OCI-LY7 (cell line): ENCODE measurements around the gene ANKRD37. TPM values are rescaled to one million over a fixed set of nuclear protein-coding genes. Genes with fewer than 3 reads are reported as not detected.

ENCODE experiments used
- BruUV-seq: library from RNA; stranded (reverse); fragments of 400-500 nt; replicated peaks from 2 replicates; lab custom pipeline; 2021; lab: Mats Ljungman, UMichigan
- CTCF ChIA-PET: fragments of 300-600 bp; sonication (Branson Sonifier 250); formaldehyde crosslinking; loops from one replicate; lab custom pipeline; 2022; ENCODE audit warnings: antibody characterized with exemption; ENCODE audit not compliant: unreplicated experiment; lab: Charles Lee
- POLR2A ChIA-PET: fragments of 300-600 bp; sonication (Branson Sonifier 250); formaldehyde crosslinking; loops from one replicate; lab custom pipeline; 2022; ENCODE audit warnings: antibody characterized with exemption; lab: Charles Lee
- DNase-seq: peaks from one replicate; pipeline ENCODE4 v3.0.0-alpha.2; 2015; ENCODE audit warnings: low spot score
- H2AFZ ChIP-seq: fragments of 200-600 bp; sonication (generic), shearing (Covaris generic); 2 replicates; pipeline ENCODE4 v1.6.1; 2014; ENCODE audit warnings: mild to moderate bottlenecking, antibody characterized with exemption, low read length, moderate library complexity
- H3K27ac ChIP-seq: fragments of 200-600 bp; sonication (generic); 2 replicates; pipeline ENCODE4 v1.5.1; 2014; ENCODE audit warnings: mixed run types, low read depth, mild to moderate bottlenecking, moderate library complexity, low read length, inconsistent platforms; ENCODE audit not compliant: poor library complexity, severe bottlenecking
- H3K36me3 ChIP-seq: fragments of 200-600 bp; sonication (generic); 2 replicates; pipeline ENCODE4 v1.6.1; 2014; ENCODE audit warnings: mild to moderate bottlenecking, antibody characterized with exemption, low read length, moderate library complexity, mixed read lengths; ENCODE audit not compliant: insufficient read depth
- H3K4me1 ChIP-seq: fragments of 200-600 bp; sonication (generic); 2 replicates; pipeline ENCODE4 v1.5.1; 2014; ENCODE audit warnings: mild to moderate bottlenecking, low read length; ENCODE audit not compliant: insufficient read depth, poor library complexity, severe bottlenecking
- H3K4me2 ChIP-seq: fragments of 200-600 bp; sonication (generic); 2 replicates; pipeline ENCODE4 v1.6.1; 2014; ENCODE audit warnings: mild to moderate bottlenecking, low read length
- H3K4me3 ChIP-seq: fragments of 200-600 bp; sonication (generic); 2 replicates; pipeline ENCODE4 v1.5.1; 2014; ENCODE audit warnings: mild to moderate bottlenecking, low read depth, low read length; ENCODE audit not compliant: poor library complexity, severe bottlenecking
- H3K79me2 ChIP-seq: fragments of 200-600 bp; sonication (generic); 2 replicates; pipeline ENCODE4 v1.6.1; 2016; ENCODE audit warnings: low read depth, mild to moderate bottlenecking, low read length, moderate library complexity, mixed read lengths; ENCODE audit not compliant: insufficient read depth
- H3K9me2 ChIP-seq: fragments of 200-600 bp; sonication (generic); 2 replicates; pipeline ENCODE4 v1.6.1; 2016; ENCODE audit warnings: mild to moderate bottlenecking, low read length, mixed read lengths; ENCODE audit not compliant: insufficient read depth
- H3K9me3 ChIP-seq: fragments of 200-600 bp; sonication (generic); 2 replicates; pipeline ENCODE4 v1.6.1; 2014; ENCODE audit warnings: mild to moderate bottlenecking, mixed run types, low read length, mixed read lengths
- H4K20me1 ChIP-seq: fragments of 200-600 bp; sonication (generic); 2 replicates; pipeline ENCODE4 v1.6.1; 2014; ENCODE audit warnings: mild to moderate bottlenecking, antibody characterized with exemption, low read length, moderate library complexity, mixed read lengths; ENCODE audit not compliant: insufficient read depth
- CTCF ChIP-seq: fragments of 200-600 bp; sonication (generic); conservative IDR thresholded peaks from 2 replicates; pipeline ENCODE4 v1.5.1; 2014; ENCODE audit warnings: mild to moderate bottlenecking, antibody characterized with exemption, low read length, moderate library complexity, mixed read lengths
- EZH2phosphoT487 ChIP-seq: fragments of 200-600 bp; sonication (generic); IDR thresholded peaks from 2 replicates; pipeline ENCODE4 v1.6.1; 2018; ENCODE audit warnings: low read depth, borderline replicate concordance, mild to moderate bottlenecking, mixed run types, antibody characterized with exemption, low read length, moderate library complexity, mixed read lengths
- intact Hi-C: fragments of 100-400 bp; cut with micrococcal nuclease; formaldehyde crosslinking; loops from one replicate; pipeline ENCODE4 v1.10.0; 2022; ENCODE audit not compliant: unreplicated experiment
- total RNA-seq, 2 experiments: library from RNA; depleted of rRNA in 1 of 2; stranded (reverse); fragments of >200 nt in 1 of 2; shearing (Covaris generic) in 1 of 2; gene quantifications; 2 replicates each; pipeline ENCODE4 v1.2.3, GENCODE V29; 2014 to 2022

ANKRD37 gene
- total RNA-seq, 2 experiments from 2014 or later: 3.8 to 14.1 TPM

DNA sequence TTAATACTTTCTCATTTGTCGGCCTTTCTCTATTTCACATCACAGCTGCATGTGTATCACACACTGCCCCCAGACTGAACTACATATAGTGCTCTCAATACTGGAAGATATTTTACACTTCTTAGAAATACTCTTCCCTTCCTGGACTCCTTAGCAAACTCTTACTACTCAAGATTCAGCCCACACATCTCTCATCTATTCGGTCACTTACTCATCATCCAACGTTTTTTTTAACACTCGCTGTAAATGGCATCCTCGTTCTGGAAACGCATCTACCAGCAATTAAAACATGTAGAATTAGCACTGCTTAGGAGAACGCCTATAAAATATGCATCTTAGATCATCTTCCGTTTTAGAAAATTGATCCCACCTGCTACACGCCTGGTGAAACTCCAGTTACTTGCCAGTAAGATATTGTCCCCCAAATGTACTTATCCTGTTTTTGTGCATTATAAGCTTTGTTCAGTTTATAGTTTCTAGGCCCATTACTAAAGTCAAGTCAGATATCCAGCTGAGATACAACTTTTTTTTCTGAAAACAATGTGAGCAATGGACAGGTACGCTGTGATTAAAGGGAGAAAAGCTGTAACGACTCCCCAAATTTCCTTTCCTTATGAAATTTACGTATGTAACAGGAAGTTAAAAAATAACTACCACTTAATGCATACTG lies 1.9 kb upstream of the ANKRD37 start:
- peak; percentile 20 for DNase-seq
- Histone ChIP-seq H3K9me3 (no peaks in the 10 kb centered on the region), H3K4me1 (peaks cover 53% of the 10 kb centered on the region), H4K20me1 (no peaks in the 10 kb centered on the region), H3K4me3 (peak overlapping the region; percentile 75), H3K27ac (peak overlapping the region; percentile 70), H3K36me3 (peaks cover 9% of the 10 kb centered on the region; the same call in 1 of the 2 replicates), H3K9me2 (no peaks in the 10 kb centered on the region), H3K4me2 (peak overlapping the region; percentile 76), H2AFZ (peak overlapping the region; percentile 55), H3K79me2 (peaks cover 6% of the 10 kb centered on the region; the same call in 1 of the 2 replicates)
- BruUV-seq: no TSS peak
- POLR2A ChIA-PET: interaction anchor here (0.6 to 4.6 kb wide), 11 partner anchors 11 to 783 kb away, joined by 3 to 33 read pairs (median 4); partner anchors contain the start of gene UFSP2
- TF ChIP-seq CTCF (no peak), EZH2phosphoT487 (no peak)
- CTCF ChIA-PET: no interaction called here
- intact Hi-C loops: loop anchor here (5.0 to 10.0 kb wide), 2 partner anchors 87 to 580 kb away; no protein-coding TSS in a partner anchor

DNA sequence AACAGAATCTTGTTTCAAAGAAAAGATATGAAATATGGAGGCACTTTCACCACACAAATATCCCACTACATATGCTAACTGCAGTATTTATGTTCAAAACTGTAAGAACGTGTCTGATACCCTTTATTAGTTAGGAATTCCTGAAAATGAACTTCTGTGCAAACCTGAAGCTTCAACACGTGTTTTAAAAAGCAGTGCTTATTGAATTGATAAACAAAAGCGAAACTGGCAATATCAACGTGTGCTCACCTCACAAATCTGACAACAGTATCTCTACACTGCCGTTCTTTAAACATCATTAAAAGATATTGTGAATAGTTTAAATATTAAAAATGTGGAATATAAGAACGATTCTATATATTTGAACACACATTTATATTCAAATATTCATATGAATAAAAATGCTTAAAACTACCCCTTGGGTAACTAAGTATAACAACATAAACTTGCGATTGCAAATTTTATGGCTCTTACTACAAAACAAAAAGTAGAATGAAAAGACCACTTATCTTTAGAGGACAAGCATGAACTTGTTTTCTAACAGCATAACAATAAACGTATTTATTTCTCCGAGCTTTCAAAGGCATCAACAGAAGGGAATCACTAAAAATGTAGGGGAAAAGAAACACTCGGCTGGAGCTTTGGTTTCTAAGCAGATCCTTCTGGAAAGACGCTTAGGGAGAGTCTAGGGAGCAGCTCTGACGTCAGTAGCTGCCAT lies 1.2 kb upstream of the ANKRD37 start, which contains the start of gene LRP2BP:
Gene LRP2BP (minus strand): TSS at position 687 of the 718 bp plus-strand sequence. CDS start 17,738 bp downstream, outside the sequence.
- no peaks in the 10 kb centered on the region for H4K20me1 ChIP-seq
- CTCF ChIA-PET: no interaction called here
- no peaks in the 10 kb centered on the region for H3K9me2 ChIP-seq
- H3K27ac ChIP-seq: peak within 1 kb of the TSS; percentile 70
- peaks cover 16% of the 10 kb centered on the region; the same call in 1 of the 2 replicates for H3K36me3 ChIP-seq
- DNase-seq: peak; percentile 29
- peak within 1 kb of the TSS; percentile 55 for H2AFZ ChIP-seq
- peak within 1 kb of the TSS; percentile 76 for H3K4me2 ChIP-seq
- intact Hi-C loops: loop anchor here (5.0 to 10.0 kb wide), 2 partner anchors 88 to 581 kb away; no protein-coding TSS in a partner anchor
- TF ChIP-seq CTCF (no peak), EZH2phosphoT487 (no peak)
- BruUV-seq: TSS peak; percentile 64
- peaks cover 58% of the 10 kb centered on the region for H3K4me1 ChIP-seq
- peak within 1 kb of the TSS; percentile 75 for H3K4me3 ChIP-seq
- POLR2A ChIA-PET: interaction anchor here (0.6 to 4.6 kb wide), 12 partner anchors 9 to 258 kb away, joined by 3 to 33 read pairs (median 5); partner anchors contain the start of gene UFSP2
- H3K79me2 ChIP-seq: peaks cover 6% of the 10 kb centered on the region; the same call in 1 of the 2 replicates
- no peaks in the 10 kb centered on the region for H3K9me3 ChIP-seq
